Measurements from ENCODE around the gene PCDH17. TPM values are rescaled to one million over a fixed set of nuclear protein-coding genes. Genes with fewer than 3 reads are reported as not detected.

Gene PCDH17
- total and polyA plus RNA-seq, 2 of the 8 experiments (the other 6 are each of a cell fraction or from before 2014, with no cell fraction given), result 0.20 to 0.60 TPM

- Histone ChIP-seq H3K79me2 (ENCODE audit: control insufficient read depth in 1 of 2, insufficient read depth in 2 of 2, low read length in 2 of 2) (no peaks in the 10 kb centered on the region), H3K4me2 (ENCODE audit: insufficient read depth in 1 of 2, low read depth in 2 of 2, low read length in 2 of 2) (no peak overlapping the region), H2BK20ac (ENCODE audit: low read length) (no peak overlapping the region), H3K9me3 (ENCODE audit: insufficient read depth in 2 of 2, low read depth in 1 of 2, low read length in 1 of 2) (no peaks in the 10 kb centered on the region), H4K20me1 (replicated peaks in 1 of 2; ENCODE audit: control insufficient read depth in 1 of 2, insufficient read depth in 2 of 2, low read length in 2 of 2) (no peaks in the 10 kb centered on the region), H3K79me1 (ENCODE audit: low read depth, low read length) (no peaks in the 10 kb centered on the region), H3K4me1 (replicated peaks in 1 of 4; ENCODE audit: control insufficient read depth in 3 of 4, insufficient read depth in 4 of 4, low read length in 3 of 4) (no peaks in the 10 kb centered on the region), H3K9ac (replicated peaks in 1 of 4; ENCODE audit: extremely low read depth in 1 of 4, low read depth in 3 of 4, low read length in 3 of 4) (no peak overlapping the region), H2AK5ac (ENCODE audit: low read depth, low read length) (no peak overlapping the region), H3K23me2 (ENCODE audit: low read depth, low read length) (no peaks in the 10 kb centered on the region), H2BK12ac (ENCODE audit: low read depth, low read length) (no peak overlapping the region), H3K27ac (ENCODE audit: low read depth, low read length) (no peak overlapping the region), H4K8ac (ENCODE audit: extremely low read depth, insufficient read depth, low read length) (no peak overlapping the region), H4K5ac (ENCODE audit: insufficient read length, low read depth, low read length) (no peak overlapping the region), H2BK5ac (ENCODE audit: low read depth, low read length) (no peak overlapping the region), H3K4me3 (ENCODE audit: extremely low read depth in 1 of 4, insufficient read depth in 2 of 4, low read depth in 3 of 4, low read length in 4 of 4) (no peak overlapping the region), H3K4ac (replicated peaks; ENCODE audit: insufficient read length, low read depth, low read length) (no peak overlapping the region), H4K91ac (replicated peaks; ENCODE audit: insufficient read length, low read length) (no peak overlapping the region), H3K36me3 (ENCODE audit: control insufficient read depth in 2 of 4, insufficient read depth in 4 of 4, low read length in 3 of 4) (no peaks in the 10 kb centered on the region), H2BK120ac (replicated peaks; ENCODE audit: low read depth, low read length) (no peak overlapping the region), H3K18ac (ENCODE audit: extremely low read depth, low read length) (no peak overlapping the region), H3K14ac (ENCODE audit: insufficient read length) (no peak overlapping the region), H2AFZ (ENCODE audit: low read length) (no peak overlapping the region), H3K27me3 (replicated peaks in 1 of 4; ENCODE audit: control insufficient read depth in 3 of 4, extremely low read depth in 1 of 4, insufficient read depth in 3 of 4, low read length in 3 of 4) (no peaks in the 10 kb centered on the region), H2BK15ac (ENCODE audit: low read length) (no peak overlapping the region), H3K23ac (ENCODE audit: insufficient read length) (no peak overlapping the region), H3K56ac (replicated peaks; ENCODE audit: insufficient read length, low read depth, low read length) (no peak overlapping the region)
- no peak for FAIRE-seq
- 91% methylated on average over 1 of the region's 1 CpG; no CpG with 5 or more reads in 1 of the 2 experiments for WGBS, 2 experiments (ENCODE audit: extremely low coverage in 1 of 2, insufficient coverage in 1 of 2, insufficient read length in 1 of 2, insufficient replicate concordance in 2 of 2, low coverage in 1 of 2, low lambda C conversion rate in 2 of 2, missing lambda C conversion rate in 1 of 2)
- POLR2A ChIA-PET (ENCODE audit: partially characterized antibody), result no interaction called here
- DNase-seq (ENCODE audit: low read depth in 1 of 2, low spot score in 2 of 2), result no peak
- CTCF ChIA-PET (ENCODE audit: partially characterized antibody), result interaction anchor here (0.7 to 3.9 kb wide), 3 partner anchors 14 to 199 kb away, joined by 4 to 16 read pairs (median 14); no protein-coding TSS in a partner anchor
- TF ChIP-seq CBX5 (IDR thresholded peaks at IDR 0.05; ENCODE audit: low read depth, low read length), result no peak
- no peak for TF ChIP-seq NRF1 (IDR thresholded peaks at IDR 0.05; ENCODE audit: low read depth, low read length)
- TF ChIP-seq SP4 (IDR thresholded peaks at IDR 0.05; ENCODE audit: low read length), result no peak
- TF ChIP-seq EZH2 (IDR thresholded peaks at IDR 0.05; ENCODE audit: low read depth, low read length, severe bottlenecking), result no peak
- no peak for TF ChIP-seq E2F6 (IDR thresholded peaks at IDR 0.05)
- TF ChIP-seq HDAC6 (IDR thresholded peaks at IDR 0.05; ENCODE audit: low read depth, low read length), result no peak
- no peak for TF ChIP-seq PHF8 (conservative IDR thresholded peaks at IDR 0.05; ENCODE audit: low read depth, low read length)
- TF ChIP-seq CHD2 (IDR thresholded peaks at IDR 0.05; ENCODE audit: low read length), result no peak
- TF ChIP-seq ASH2L (IDR thresholded peaks at IDR 0.05; ENCODE audit: low read length), result no peak
- no peak for TF ChIP-seq BACH1 (IDR thresholded peaks at IDR 0.05; ENCODE audit: low read length)
- TF ChIP-seq POU5F1 (IDR thresholded peaks at IDR 0.05; ENCODE audit: low read depth, low read length), result no peak
- no peak for TF ChIP-seq SIRT6 (IDR thresholded peaks at IDR 0.05; ENCODE audit: low read length)
- no peak for TF ChIP-seq TEAD4 (IDR thresholded peaks at IDR 0.05; ENCODE audit: low read depth, low read length)
- TF ChIP-seq CTBP2 (IDR thresholded peaks at IDR 0.05; ENCODE audit: borderline replicate concordance, insufficient read depth, insufficient read length, low read length), result no peak
- TF ChIP-seq RXRA (IDR thresholded peaks at IDR 0.05; ENCODE audit: insufficient read depth, low read depth, low read length), result no peak
- no peak for TF ChIP-seq KDM5A (IDR thresholded peaks at IDR 0.05; ENCODE audit: low read length)
These were observed 35.8 kb upstream of the PCDH17 start for GRCh38 chr13:57595775-57596174.

Measured in H1 (cell line).